ENCODE measurements around the gene IPO9.
"Not testable (repeated sequence)": the region's sequence is repeated elsewhere in the genome, so short reads cannot be mapped to it uniquely, and the experiment has no call there.

IPO9 gene

DNA sequence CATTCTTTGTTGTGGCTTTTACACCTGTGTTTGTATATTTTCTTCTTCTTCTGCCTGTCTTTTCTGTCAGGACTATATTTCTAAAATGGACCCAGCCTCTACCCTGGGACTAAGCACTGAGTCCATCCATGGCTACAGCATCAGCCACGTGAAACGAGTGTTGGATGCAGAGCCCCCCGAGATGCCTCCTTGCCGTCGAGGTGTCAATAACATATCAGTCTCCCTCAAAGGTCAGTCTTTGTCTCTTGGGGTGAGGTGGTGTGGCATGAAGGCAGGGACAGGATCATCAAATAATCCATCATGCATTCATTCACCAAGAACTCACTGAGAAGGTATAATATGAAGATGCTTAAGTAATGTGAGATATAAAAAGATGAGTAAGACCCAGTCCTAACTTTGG lies 19.1 kb upstream of the IPO9 start:
- no peak for DNase-seq (ENCODE audit: low spot score)

DNA sequence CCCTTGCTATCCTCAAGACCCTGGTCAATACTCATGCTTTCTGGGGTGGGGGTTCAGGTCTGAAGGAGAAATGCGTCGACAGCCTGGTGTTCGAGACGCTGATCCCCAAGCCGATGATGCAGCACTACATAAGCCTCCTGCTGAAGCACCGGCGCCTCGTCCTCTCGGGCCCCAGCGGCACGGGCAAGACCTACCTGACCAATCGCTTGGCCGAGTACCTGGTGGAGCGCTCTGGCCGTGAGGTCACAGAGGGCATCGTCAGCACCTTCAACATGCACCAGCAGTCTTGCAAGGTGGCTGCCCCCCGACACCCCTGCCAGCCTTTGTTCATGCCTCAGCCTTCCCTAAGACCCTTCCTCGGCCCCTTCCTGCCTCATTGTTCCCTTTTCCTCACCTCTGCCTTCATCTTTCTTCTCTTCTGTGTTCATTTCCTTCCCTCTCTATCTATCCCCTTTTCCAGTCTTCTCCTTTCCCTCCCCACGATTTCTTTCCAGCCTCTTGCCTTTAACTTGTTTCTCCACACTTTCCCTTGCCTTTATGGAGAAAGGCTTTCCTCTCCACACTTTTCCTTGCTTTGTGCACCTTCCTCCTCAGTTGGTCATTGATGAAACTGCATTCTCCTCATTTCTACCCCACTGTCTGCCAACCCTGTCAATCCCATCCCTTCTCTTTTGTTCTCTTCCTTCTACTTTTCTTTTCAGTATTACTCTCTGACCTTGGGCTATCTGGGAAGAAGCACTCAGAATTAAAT lies 18.3 kb upstream of the IPO9 start:
- no peak for DNase-seq (ENCODE audit: low spot score)

DNA sequence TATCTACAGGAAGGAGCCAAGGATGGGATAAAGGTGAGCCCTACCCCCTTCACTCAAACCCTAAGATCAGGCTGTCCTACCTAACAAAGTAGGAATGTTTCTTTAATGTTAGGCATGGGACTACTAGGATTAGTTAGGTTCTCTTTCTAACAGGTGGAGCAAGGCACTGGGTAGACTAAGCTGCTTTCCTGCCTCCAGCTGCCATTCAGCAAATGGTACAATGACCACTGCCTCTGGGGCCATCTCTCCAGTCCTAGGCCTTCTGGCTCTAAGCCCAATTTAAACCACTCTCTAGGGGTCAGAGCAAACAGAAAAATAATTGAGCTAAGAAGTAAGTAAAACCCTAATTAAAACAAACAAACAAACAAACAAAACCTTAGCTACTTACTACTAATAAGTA lies 15.7 kb upstream of the IPO9 start:
- DNase-seq (ENCODE audit: low spot score), result no peak

DNA sequence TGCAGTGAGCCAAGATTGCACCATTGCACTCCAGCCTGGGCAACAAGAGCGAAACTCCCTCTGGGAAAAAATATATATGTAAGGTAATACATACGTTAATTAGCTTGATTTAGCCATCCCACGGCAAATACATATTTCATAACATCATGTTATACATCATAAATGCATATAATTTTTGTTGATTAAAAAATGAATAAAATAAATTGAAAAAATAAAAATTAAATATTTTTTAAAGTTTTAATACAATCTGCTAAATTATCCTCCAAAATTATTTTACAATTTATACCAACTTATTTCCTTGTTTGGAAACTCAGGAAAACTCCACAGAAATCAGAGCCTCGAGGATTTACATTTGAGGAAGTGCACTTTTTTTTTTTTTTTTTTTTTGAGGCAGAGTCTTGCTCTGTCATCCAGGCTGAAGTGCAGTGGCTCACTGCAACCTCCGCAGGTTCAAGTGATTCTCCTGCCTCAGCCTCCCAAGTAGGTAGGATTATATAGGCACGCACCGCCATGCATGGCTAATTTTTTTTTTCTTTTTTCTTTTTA lies 12.6 kb upstream of the IPO9 start:
- no peak for DNase-seq (ENCODE audit: low spot score)

DNA sequence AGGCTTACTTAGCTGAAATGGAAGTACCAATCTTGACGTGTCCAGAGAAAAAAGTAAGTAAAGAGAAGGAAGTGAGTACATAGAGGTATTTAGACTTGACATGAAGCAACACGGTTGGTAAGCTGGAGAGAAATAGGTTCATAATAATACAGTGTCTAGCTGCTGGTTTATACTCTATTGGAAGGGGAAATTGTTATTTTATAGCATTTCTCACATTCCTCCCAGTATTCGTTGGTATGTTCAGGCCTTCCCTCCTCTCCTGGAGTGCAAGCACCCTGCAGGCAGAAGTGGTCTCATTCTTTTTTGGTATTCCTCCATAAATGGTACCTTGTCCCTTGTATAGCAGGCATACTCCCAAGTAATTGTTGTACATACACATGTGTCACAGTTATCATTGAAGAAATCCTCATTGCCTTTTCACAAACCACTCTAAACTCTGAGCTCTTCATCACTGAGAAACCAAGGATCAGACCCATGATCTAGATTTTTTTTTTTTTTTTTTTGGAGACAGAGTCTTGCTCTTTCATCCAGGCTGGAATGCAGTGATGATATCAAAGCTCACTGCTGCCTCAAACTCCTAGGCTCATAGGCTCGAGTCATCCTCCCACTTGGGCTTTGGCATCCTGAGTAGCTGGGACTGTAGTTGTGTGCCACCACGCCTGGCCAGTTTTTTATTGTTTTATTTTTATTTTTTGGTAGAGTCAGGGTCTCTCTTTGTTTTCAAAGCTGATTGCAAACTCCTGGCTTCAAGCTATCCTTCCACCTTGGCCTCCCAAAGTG lies 9.8 kb upstream of the IPO9 start:
- DNase-seq (ENCODE audit: low spot score), result no peak

DNA sequence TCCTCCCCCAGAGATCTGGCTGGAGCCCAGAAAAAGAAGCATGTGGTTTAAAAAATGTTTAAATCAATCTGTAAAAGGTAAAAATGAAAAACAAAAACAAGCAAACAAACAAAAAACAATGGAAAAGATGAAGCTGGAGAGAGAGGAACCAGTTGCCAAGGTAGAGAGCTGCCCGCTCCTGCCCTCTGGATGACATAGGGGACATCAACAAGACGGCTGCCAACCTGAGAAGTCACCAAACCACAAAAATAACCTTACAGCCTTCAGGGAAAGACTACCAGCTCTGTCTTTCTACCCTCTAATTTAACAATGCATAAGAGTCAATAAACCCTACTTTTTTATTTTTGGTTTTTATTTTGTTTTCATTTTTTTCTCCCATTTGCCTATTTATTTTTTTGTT lies 8.5 kb upstream of the IPO9 start:
- DNase-seq (ENCODE audit: low spot score), result no peak

DNA sequence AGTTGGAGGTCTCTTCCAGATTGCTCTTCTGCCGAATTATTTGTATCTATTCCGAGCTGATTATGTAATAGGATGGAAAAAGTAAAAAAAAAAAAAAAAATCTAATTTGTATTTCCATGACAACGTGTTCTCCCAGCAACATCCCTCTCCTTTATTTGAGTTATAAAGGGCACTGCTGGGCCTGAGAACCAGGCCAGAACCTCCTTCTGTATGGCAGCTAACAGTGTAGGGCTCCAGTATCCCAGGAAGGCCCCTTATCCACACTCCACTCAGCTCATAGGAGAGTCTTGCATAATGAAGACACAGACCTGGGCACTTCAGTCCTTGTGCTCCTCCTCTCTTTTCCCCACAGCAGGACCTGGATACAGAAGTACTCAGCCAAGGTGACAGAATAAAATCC lies 3.7 kb upstream of the IPO9 start:
- no peak for DNase-seq (ENCODE audit: low spot score)

DNA sequence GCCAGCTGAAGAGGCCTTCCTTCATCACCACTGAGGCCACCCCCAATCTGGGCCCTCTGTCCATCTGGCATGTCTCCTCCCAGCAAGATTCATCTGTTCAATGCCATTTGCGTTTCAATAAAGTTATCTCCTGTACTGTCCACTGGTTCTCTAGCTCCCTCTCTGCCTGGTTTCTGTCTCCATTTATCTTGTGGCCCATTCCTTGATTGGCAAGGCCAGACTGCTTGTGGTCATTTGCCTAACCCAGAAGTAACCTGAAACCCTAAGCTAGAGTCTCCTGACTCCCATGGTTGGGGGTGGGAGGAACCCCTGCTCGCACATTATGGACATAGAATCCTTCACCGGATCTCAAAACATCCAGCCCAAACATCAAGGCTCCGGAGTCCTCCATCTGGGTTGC lies 2.1 kb upstream of the IPO9 start:
- DNase-seq (ENCODE audit: low spot score), result no peak

DNA sequence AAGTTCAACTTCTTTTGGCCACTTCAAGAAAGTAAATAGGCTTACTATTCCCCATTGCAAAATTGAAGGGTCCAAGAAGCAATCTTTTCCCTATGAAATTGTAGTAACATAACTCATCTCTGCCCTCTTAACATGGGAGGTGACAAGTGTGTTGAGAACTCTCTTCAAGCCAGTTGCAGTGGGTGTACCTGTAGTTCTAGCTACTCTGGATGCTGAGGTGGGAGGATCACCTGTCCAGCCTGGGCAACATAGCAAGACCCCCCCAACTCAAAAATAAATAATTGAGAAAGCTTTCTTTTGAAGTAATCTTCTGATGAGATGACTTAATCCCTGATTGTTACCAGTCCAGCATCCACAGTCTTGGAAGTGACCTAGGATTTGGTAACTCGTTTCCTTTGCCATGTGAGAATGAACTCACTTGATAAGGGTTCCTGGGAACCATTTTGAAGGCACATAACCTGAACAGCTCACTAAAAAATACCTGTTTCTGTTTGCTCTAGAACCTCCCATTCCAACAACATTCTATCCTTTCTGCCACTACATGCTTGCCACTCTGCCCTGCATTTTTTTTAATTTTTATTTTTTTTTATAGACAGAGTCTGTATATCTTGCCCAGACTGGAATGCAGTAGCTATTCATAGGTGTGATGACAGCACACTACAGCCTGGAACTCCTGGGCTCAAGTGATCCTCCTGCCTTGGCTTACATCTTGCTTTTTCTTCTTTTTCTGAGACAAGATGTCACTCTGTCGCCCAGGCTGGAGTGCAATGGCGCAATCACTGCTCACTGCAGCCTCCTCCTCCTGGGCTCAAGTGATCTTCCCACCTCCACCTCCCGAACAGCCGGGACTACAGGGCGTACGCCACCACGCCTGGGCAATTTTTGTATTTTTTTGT lies 1.4 kb upstream of the IPO9 start:
- no peak for DNase-seq (ENCODE audit: low spot score)

DNA sequence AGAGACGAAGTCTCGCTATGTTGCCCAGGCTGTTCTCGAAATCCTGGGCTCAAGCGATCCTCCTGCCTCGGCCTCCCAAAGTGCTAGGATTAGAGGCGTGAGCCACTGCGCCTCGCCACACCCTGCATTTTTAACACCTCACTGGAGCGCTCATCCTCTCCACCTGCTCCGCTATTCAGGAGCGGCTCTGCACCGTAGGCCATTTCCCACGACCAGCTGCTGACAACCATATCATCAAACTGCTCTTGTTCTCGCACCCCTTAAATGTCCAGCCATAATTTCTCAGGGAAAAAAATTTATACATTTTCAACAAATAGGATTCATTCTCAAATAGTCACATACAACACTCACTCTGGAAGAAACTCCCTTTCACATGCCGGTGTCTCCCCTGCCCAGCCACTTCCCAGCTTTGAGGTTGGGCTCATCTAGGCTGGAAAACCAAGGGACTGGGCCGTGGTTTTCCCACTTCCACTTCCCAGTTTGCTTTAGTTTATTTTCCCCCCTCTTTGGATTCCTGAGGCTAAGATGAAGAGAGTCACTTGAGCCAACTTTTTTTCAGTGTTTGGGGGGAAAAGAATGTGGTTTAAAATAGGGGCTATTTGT lies 639 bp upstream of the IPO9 start:
- no peak for DNase-seq (ENCODE audit: low spot score)

DNA sequence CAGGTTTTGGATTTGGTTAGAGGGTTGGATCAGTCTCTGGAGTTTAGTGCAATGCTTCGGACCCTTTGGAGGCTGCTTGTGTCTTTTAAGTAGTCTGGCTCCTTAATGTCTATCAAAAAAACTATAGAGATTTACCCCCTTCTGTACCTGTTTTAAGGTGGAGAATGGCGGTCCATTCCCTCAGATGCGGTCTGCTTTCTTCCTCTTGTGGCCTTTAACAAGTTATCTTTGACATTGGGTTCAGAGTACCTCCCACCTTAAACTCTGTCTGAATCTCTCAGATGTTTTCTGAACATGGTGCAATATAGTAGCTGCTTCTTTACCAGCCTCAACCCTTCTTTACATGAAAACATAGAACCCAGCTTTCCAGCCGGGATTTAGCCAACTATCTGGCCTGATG lies 2.4 kb downstream of the IPO9 start:
- no peak for DNase-seq (ENCODE audit: low spot score)

DNA sequence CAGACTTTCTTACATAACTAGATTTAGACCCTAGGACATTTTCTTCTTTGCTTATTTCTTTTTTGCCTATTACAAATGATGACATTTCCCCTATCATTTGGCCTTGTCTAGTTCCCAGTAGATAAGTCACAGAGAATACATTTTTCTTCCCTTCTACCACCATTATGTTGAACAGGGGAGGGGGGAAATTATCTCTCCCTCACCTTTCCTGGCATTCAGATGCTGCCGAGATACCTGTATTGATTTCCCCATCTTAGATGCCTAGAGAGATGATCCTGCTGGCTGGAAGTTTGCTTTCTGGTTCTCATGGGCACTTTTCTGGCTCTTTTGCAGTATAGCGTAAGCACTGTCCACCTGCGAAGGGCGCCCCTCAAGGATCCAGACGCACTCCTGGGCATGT lies 5.7 kb downstream of the IPO9 start:
- no peak for DNase-seq (ENCODE audit: low spot score)

DNA sequence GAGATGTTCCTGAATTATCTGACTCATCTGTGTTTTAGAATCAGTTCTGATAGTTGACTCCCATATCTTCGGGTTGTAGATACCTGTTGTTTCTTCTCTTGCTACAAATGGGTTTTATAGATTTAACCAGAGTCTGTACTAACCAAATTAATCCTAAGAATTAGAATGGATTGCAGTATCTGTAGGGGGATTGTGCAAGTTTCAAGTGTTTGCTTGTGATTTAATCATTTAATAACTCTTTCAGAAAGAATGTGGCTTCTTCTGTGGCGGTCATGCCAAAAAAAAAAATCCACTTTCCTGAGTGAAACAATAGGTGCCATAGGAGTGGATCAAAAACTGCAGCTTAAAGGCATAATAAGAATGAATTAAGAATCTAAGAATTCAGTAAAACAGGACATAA lies 9.4 kb downstream of the IPO9 start:
- no peak for DNase-seq (ENCODE audit: low spot score)

DNA sequence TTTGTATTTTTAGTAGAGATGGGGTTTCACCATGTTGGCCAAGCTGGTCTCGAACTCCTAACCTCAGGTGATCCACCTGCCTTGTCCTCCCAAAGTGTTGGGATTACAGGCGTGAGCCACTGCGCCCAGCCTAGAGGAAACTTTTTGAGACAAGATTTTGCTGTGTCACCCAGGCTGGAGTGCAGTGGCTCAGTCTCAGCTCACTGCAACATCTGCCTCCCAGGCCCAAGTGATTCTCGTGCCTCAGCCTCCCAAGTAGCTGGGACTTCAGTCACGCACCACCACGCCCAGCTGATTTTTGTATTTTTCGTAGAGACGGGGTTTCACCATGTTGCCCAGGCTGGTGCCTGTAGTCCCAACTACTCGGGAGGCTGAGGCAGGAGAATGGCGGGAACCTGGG lies 10.1 kb downstream of the IPO9 start:
- not testable (repeated sequence) for DNase-seq (ENCODE audit: low spot score)

DNA sequence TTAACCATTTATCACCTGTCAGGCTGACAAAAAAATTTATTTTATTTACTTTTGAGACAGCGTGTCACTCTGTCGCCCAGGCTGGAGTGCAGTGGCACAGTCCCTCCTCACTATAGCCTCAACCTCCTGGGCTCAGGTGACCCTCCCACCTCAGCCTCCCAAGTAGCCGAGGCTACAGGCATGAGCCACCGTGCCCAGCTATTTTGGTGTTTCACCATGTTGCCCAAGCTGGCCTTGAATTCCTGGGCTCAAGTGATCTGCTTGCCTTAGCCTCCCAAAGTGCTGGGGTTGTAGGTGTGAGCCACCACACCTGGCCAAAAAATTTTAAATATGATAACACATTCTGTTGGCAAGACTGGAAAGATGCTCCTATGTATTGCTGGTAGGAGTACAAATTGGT lies 11.1 kb downstream of the IPO9 start:
- no peak for DNase-seq (ENCODE audit: low spot score)

DNA sequence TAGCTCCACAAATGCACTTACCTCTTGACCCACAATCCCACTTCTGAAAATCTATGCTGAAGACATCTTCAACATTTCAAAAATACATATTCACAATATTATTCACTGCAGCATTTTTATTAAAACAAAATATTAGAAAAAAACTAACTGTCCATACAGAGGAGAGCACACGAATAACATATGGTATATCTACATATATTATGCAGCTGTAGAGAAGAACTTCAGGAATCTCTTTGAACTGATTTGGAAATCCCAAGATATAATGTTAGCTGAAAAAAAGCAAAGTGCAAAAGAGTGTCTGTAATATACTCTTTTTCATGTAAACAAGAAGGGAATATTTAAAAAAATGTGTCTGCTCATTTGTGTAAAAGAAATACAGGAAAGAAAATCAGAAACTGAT lies 11.5 kb downstream of the IPO9 start:
- no peak for DNase-seq (ENCODE audit: low spot score)

DNA sequence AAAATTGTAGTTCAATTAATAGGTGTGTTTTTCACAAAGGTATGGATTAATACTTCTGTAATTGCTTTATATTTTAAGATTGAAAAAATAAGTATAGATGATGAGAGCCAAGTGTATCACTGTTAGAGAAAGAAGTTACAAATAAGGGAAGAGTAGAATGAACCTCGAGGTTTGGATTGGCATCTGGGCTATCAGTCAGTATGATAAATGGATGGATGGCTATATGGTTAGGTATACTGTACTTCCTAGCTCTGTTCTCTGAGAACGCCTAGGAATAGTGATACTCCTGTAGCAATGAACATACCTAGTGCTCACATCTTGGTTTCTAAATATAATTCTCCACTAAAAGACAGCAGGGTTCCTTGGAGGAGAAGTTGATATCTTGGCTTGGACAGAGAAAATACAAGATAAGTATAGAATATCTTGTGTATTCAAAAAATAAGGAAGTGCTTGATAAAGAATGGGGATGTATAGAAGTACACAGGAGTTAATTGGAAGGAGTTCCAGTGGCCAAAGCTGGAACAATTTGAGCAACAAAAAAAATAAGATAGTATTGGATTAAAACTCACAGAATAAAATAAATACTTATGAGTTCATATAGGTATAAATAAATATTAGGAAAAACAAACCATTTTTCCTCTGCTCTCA lies 12.4 kb downstream of the IPO9 start:
- no peak for DNase-seq (ENCODE audit: low spot score)

DNA sequence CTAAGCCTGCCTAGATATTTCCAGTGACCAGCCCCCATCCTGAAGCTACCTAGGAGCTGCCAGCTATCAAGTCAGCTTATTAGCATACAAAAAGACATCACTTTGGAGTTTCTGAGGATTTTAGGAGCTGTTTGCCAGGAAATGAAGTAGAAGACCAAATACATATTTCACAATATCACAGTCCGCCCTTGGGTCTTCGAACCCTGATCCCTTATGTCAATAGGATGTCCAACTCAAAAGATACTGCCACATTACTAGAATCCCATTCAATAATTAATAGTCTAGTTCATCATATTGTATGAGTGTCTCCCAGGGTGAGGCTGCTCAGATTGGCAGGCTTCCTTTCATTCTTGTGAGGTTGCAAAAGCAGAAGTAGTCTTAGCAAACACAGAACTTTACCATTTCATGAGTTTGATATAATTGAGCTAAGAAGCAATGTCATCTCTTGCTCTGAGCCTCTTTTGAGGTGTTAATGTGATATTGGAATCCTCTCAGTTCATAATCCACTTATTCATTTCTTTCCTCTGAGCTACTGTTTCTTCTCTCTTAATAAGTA lies 13.6 kb downstream of the IPO9 start:
- no peak for DNase-seq (ENCODE audit: low spot score)

DNA sequence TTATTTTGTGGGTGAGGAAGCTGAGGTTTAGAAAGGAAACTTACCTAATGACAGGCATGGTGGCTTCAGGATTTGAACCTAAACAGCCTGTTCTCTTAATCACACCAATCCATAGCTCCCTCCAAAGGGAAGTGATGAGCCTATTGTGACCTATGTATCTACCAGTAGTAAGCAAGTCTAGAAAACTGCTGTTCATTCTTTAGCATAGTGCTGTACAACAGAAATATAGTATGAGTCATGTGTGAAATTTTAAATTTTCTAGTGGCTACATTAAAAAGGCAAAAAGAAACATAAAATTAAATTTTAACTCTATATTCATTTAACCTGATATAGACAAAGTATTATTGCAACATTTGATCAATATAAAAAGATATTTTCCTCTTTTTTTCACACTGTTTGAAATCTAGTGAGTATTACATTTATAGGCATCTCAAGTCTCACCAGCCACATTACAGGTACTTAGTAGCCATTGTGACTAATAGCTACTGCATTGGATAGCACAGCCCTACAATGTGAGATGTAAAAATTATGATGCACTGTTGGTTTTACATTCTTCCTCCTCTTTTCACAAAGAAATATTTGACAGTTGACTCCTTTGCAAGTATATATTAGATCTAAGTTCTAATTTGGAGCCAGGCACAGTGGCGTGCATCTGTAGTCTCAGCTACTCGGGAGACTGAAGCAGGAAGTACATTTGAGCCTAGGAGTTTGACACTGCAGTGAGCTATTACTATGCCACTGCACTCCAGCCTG lies 16.6 kb downstream of the IPO9 start:
- DNase-seq (ENCODE audit: low spot score), result no peak

DNA sequence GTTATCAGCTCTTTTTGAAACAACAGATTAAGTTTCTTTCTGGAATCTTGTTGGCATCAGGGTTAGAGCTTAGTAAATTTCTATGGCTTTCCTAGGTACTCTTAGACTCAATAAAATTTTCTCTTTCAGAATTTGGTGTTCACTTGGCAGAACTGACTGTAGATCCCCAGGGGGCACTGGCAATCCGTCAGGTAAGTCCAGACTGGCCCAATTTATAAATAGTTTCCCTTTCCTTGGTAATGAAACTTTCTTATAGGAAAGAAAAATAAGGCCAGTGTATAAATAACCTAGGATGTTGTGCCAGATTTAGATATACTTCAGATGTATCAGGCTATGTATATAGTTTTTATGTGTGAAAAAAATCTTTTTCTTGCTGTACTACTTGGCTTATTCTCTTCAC lies 18.2 kb downstream of the IPO9 start:
- DNase-seq (ENCODE audit: low spot score), result no peak

DNA sequence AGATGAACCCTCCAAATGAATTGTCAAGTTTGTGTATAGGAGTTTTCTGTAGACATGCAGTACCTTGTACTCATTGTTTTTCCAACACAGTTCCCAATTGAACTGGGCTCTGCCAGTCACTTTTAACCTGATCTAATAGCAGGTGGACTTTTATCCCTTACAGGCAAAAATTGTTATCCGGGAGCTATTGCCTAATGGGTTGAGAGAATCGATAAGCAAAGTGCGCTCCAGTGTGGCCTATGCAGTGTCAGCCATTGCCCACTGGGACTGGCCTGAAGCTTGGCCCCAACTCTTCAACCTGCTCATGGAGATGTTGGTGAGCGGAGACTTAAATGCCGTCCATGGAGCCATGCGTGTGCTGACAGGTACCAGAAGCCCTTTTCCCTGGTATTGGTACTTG lies 19.3 kb downstream of the IPO9 start:
- no peak for DNase-seq (ENCODE audit: low spot score)

Data from CD4-positive, alpha-beta T cell treated with Interleukin-15 for 4 hours (primary cell).